ENCODE data around the gene PRUNE2.

- no peak for TF ChIP-seq POLR2AphosphoS5 (IDR thresholded peaks at IDR 0.05; ENCODE audit: low read depth, low read length)
- no peak for TF ChIP-seq TAF1 (IDR thresholded peaks at IDR 0.05; ENCODE audit: borderline replicate concordance, insufficient read depth, low read length)
These were observed 87.6 kb downstream of the PRUNE2 start for GRCh38 chr9:76818271-76818670.
